HS-5 (cell line): ENCODE measurements around the gene ANKRD29.
A peak's percentile ranks its signal among the peaks of the same experiment; 100 is the strongest.
"Not testable (repeated sequence)": the region's sequence is repeated elsewhere in the genome, so short reads cannot be mapped to it uniquely, and the experiment has no call there.

Experiments used
- DNase-seq: peaks from one replicate; pipeline ENCODE4 v3.0.0-alpha.2; 2012; ENCODE audit warnings: low read depth

The ANKRD29 gene

GRCh38 chr18:23645568-23646175 is 17.0 kb downstream of the ANKRD29 start:
- DNase-seq, result no peak

GRCh38 chr18:23643815-23644490 is 18.8 kb downstream of the ANKRD29 start:
- no peak for DNase-seq

DNA sequence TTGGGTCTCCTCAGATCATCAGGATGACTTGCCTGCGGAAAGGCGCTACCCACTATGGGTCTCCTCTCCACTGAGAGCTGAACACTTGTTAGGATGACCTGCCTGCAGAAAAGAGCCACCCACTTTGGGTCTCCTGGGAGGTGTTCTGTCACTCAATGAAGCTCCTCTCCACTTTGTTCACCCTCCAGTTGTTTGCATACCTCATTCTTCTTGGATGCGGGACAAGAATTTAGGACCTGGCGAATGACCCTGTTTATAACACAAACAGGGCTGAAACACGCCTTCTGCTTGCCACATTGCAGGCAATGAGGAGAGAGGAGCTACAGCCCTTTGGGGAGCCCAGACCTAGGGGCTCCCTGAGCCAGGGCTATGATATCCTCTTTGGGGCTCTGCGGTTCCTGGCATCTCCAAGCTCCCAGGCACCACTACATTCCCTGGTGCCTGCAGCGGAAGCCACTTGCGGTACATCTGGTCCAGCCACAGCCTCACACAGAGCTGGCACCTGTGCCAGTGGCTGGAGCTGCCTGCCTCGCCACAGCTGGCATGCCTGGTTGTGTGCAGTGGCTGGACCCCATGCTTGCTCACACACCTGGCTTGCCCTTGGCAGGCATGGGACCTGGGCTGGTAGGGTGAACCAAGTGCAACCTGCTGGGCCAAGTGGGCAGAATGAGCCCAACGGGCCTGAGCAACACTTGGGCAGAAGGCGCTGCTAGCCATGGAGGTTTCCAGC is 20.6 kb downstream of the ANKRD29 start:
- no peak for DNase-seq

GRCh38 chr18:23641143-23641720 is 21.5 kb downstream of the ANKRD29 start:
- no peak for DNase-seq

- no peak for DNase-seq
Observed at GRCh38 chr18:23640052-23640451, 22.7 kb downstream of the ANKRD29 start.

- DNase-seq, result not testable (repeated sequence)
Observed at GRCh38 chr18:23636433-23636832, 26.3 kb downstream of the ANKRD29 start.

DNA sequence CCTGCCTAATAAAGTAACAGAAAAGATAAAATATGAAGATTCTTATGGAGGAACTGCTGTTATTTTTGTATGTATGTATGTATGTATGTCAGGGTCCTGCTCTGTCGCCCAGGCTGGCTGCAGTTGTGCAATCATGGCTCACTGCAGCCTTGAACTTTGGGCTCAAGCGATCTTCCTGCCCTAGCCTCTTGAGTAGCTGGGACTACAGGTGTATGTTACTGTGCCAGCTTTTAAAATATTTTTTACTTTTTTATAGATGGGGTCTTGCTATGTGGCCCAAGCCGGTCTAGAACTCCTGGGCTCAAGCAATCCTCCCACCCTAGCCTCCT is 26.7 kb downstream of the ANKRD29 start:
- DNase-seq, result no peak

DNA sequence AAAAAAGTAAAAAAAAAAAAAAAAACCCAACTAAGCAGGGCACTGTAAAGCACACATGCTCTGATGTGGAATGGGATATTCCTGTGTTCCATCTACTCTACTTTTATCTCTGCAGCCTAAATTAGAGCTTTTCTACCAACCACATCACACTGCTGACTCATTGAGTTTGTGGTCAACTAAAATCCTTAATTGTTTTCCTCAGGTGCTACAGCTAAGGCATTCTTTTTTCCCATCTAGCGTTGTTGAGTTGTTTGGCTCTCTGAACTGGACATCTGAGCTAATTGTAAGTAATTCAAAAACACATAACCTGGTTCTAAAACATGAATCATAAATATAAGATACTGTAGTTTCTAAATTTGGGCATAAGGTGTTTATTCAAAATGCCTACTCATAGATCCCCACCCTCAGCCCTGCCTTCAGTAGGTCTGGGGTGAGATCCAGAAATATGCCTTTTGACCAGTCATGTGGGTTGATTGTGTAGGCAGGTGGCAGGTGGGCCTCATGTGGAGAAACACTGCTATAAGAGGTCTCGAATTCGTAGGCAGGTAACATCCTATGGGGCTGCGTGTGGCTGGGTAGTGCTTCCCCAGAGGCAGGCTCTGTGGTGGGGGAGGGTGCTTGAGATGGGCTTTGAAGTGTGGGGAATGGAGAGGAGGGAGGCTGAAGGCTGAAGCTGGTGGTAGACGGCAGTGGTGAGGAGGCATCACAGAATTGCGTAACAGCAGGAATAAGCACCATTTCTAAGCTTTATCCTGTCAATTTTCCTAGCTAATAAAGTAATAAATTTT is 27.2 kb downstream of the ANKRD29 start:
- DNase-seq, result no peak

DNA sequence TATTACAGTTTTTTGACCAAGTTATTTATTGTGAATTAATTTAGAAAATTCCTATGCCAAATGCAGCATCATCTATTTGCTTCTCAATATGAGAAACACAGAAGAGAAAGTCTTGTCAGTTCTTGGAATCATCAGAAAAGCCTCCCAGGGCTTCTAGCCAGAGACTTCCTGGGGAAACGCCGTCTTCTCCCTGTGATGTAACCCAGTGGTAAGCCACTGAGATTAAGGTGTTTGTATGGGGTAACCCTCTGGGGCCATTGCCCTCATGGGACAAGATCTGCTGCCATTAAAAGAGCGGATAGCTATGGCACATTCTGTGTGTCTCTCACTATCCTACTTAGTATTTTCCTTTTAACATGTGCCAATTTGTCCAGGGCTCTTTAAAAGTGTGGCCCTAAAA is 28.0 kb downstream of the ANKRD29 start:
- no peak for DNase-seq

GRCh38 chr18:23632615-23633014 is 30.1 kb downstream of the ANKRD29 start:
- DNase-seq, result no peak

- no peak for DNase-seq
Observed at GRCh38 chr18:23631746-23632145, 31.0 kb downstream of the ANKRD29 start.

- no peak for DNase-seq
Observed at GRCh38 chr18:23631312-23631711, 31.4 kb downstream of the ANKRD29 start.

GRCh38 chr18:23629444-23629946 is 33.2 kb downstream of the ANKRD29 start:
- DNase-seq, result no peak

DNA sequence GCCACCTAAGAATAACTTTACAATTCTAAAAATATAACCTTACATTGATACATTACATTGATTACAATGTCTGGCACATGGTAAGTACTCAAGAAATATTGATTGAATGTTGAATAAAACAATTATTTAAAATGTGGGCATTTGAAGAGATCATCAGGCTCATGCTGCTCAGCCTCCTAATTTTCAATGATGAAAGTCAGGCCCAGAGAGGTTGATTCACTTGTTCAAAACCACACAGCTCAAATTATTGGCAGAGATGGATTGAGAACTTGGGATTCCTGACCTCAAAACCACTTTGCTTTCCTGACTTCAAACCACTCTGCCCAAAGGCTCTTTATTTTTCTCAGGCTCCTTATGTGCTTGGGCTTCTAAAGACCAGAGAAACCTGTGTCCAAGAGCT is 34.7 kb downstream of the ANKRD29 start:
- DNase-seq, result no peak

- DNase-seq, result peak; percentile 79
Observed at GRCh38 chr18:23627321-23627720, 35.4 kb downstream of the ANKRD29 start.

DNA sequence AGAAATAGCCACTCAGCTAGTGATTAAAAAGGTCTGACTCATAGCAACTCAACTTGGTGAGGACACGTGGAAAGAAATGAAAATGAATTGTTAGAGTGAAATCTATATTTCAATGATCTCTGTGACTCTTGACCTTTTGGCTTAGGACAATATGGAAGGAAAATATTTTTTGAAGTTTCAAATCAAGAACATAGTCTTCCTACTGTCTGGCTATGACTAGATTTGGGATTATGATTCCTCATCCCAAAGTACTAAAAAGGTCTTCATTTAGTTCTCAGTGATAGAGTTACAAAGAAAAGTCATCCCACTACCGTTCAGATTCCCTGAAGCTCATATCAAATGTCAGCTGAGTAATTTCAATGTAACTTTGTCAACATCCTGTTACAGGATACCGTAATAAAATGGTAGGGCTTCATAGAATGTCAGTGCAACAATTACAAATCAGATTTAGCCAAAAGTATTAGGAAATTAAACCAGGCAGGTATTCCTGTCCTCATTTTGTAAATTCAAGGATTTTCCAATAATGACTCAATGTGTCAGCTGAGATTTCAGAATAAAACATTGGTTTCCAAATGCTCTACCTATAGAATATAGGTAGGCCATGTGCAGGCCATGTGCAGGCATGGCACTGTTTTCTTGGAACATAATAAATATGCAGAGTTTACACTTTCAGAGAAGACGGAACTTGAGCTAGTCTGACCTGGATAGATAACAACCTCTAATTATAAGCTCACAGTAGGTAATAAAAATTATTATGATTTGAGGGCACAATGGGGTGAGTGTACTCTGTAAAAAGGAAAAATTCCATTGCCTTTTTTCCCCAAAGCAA is 36.0 kb downstream of the ANKRD29 start:
- DNase-seq, result peak; percentile 69

DNA sequence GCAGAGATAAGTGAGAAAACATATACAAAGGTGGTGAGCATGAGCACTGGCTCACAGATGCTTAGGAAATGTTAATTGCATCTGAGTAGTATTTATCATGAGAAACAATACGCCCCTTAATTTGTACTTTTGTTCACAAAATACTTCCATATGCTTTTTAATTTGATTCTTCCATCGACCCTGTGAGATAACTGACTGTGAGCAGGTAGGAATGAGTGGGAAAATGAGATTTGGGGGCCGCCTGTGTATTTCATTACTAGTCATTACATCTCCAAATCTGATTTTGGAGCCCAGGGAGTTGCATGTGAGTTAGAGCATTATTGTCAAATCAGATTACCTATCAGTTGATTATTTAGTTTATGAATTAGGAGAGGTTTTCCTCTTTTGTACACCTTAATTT is 39.7 kb downstream of the ANKRD29 start:
- DNase-seq, result no peak

GRCh38 chr18:23619388-23619881 is 43.3 kb downstream of the ANKRD29 start:
- DNase-seq, result no peak

GRCh38 chr18:23618862-23619387 is 43.8 kb downstream of the ANKRD29 start:
- DNase-seq, result no peak

GRCh38 chr18:23617412-23618014 is 45.2 kb downstream of the ANKRD29 start:
- DNase-seq, result no peak
